Activated CD8-positive, alpha-beta T cell treated with anti-CD3 and anti-CD28 coated beads for 36 hours (primary cell): ENCODE data around the gene LY6G6D. TPM values are rescaled to one million over a fixed set of nuclear protein-coding genes. Genes with fewer than 3 reads are reported as not detected.

Experiments used
- ATAC-seq: fragments of 200-7000 bp; cut with Tn5 transposase; one replicate; pipeline ENCODE4 v1.10.0; 2021; ENCODE audit warnings: mild to moderate bottlenecking, moderate library complexity
- CTCF ChIA-PET: fragments of 350-600 bp; sonication (Branson Sonifier 250); formaldehyde crosslinking; loops from one replicate; lab custom pipeline; 2021; ENCODE audit warnings: antibody characterized with exemption; lab: Charles Lee
- POLR2A ChIA-PET: fragments of 350-600 bp; sonication (Branson Sonifier 250); formaldehyde crosslinking; loops from one replicate; lab custom pipeline; 2021; ENCODE audit warnings: antibody characterized with exemption; lab: Charles Lee
- DNase-seq: peaks from one replicate; pipeline ENCODE4 v3.0.0-alpha.2; 2020
- H3K27ac Mint-ChIP-seq: one replicate; pipeline ENCODE4 v1.8.0; 2021; ENCODE audit warnings: mild to moderate bottlenecking, mixed read lengths
- H3K27me3 Mint-ChIP-seq: one replicate; pipeline ENCODE4 v1.8.0; 2021; ENCODE audit warnings: mixed read lengths
- H3K36me3 Mint-ChIP-seq: one replicate; pipeline ENCODE4 v1.8.0; 2021; ENCODE audit warnings: low read depth, mixed read lengths
- H3K4me1 Mint-ChIP-seq: one replicate; pipeline ENCODE4 v1.8.0; 2021; ENCODE audit warnings: low read depth, mixed read lengths
- H3K4me3 Mint-ChIP-seq: one replicate; pipeline ENCODE4 v1.8.0; 2021; ENCODE audit warnings: mild to moderate bottlenecking, moderate library complexity, mixed read lengths
- H3K9me3 Mint-ChIP-seq: one replicate; pipeline ENCODE4 v1.8.0; 2021; ENCODE audit warnings: mixed read lengths
- intact Hi-C: fragments of 100-400 bp; cut with micrococcal nuclease; formaldehyde crosslinking; loops from one replicate; pipeline ENCODE4 v1.10.0; 2022
- total RNA-seq, 2 experiments: library from RNA; stranded (reverse); gene quantifications; one replicate each; pipeline ENCODE4 v1.2.3, GENCODE V29; 2021
- TF ChIP-seq, protein P1 (sequence below): fragments of 200-600 bp; IDR thresholded peaks from one replicate; pipeline ENCODE4 v1.8.0; 2022; ENCODE audit warnings: antibody characterized with exemption, mild to moderate bottlenecking

LY6G6D gene
- total RNA-seq, 2 experiments from 2014 or later: not detected

DNA sequence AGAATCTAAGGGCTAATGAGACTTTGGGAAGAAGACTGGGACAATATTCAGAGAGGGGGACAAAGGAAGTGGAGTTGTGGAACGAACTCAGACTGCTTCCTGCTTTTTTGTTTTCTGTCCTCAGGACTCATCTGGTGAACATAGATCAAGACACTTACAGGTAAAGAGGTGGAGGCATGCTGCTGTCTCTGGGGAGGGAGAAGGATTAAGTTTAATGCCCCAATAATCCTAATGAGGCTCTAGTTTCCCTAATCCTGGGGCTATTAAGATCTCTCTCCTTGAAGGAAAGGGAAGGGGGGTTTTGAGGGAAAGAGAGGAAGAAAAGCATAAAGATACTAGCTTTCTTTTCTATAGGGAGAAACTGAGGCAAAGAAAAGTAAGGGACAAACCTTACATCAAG, 29.3 kb downstream of the LY6G6D start:
- H3K9me3 Mint-ChIP-seq: no peaks in the 10 kb centered on the region
- H3K4me3 Mint-ChIP-seq: no peak overlapping the region
- peaks cover 62% of the 10 kb centered on the region for H3K36me3 Mint-ChIP-seq
- no peak overlapping the region for H3K27ac Mint-ChIP-seq
- peaks cover 14% of the 10 kb centered on the region for H3K4me1 Mint-ChIP-seq
- ATAC-seq (no peak), DNase-seq (no peak)
- ChIA-PET CTCF (interaction anchor here (2.3 kb wide), 1 partner anchor 25 kb away, joined by 7 read pairs; no protein-coding TSS in a partner anchor), POLR2A (interaction anchor here (1.7 kb wide), 1 partner anchor 20 kb away, joined by 4 read pairs; no protein-coding TSS in a partner anchor)
- intact Hi-C loops: no loop called here
- TF ChIP-seq, protein P1, sequence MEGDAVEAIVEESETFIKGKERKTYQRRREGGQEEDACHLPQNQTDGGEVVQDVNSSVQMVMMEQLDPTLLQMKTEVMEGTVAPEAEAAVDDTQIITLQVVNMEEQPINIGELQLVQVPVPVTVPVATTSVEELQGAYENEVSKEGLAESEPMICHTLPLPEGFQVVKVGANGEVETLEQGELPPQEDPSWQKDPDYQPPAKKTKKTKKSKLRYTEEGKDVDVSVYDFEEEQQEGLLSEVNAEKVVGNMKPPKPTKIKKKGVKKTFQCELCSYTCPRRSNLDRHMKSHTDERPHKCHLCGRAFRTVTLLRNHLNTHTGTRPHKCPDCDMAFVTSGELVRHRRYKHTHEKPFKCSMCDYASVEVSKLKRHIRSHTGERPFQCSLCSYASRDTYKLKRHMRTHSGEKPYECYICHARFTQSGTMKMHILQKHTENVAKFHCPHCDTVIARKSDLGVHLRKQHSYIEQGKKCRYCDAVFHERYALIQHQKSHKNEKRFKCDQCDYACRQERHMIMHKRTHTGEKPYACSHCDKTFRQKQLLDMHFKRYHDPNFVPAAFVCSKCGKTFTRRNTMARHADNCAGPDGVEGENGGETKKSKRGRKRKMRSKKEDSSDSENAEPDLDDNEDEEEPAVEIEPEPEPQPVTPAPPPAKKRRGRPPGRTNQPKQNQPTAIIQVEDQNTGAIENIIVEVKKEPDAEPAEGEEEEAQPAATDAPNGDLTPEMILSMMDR: no peak
- no peaks in the 10 kb centered on the region for H3K27me3 Mint-ChIP-seq

DNA sequence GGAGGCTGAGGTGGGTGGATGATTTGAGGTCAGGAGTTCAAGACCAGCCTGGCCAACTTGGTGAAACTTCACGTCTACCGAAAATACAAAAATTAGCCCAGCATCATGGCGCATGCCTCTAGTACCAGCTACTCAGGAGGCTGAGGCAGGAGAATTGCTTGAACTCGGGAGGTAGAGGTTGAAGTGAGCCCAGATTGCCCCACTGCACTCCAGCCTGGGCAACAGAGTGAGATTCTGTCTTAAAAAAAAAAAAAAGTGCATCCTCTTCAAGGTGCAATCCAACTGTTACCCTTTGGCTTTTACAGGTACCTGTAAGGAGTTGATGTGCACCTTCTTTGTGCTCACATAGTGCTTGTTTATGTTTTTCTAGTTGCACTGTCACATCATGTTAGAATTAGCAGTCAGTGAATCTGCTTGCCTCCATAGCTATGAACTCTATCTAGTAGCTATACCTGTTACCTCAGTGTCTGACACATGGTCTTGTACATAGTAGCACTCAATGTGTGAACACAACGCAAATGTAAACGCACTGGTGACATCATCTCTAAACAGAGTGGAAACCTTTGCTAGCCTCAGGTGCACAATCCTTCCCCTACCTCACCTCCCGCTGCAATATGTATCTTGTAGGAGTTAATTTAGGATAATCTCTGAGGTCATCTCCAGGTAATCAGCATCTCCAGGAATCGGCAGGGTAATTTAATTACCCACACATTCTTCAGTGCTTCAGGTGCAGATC, 34.3 kb downstream of the LY6G6D start:
- DNase-seq (no peak), ATAC-seq (no peak)
- Mint-ChIP-seq H3K27me3 (no peaks in the 10 kb centered on the region), H3K36me3 (peaks cover 33% of the 10 kb centered on the region), H3K27ac (no peak overlapping the region), H3K9me3 (no peaks in the 10 kb centered on the region), H3K4me1 (peaks cover 2% of the 10 kb centered on the region), H3K4me3 (no peak overlapping the region)
- TF ChIP-seq, protein P1: no peak
- ChIA-PET POLR2A (interaction anchor here (1.0 kb wide), 1 partner anchor 24 kb away, joined by 3 read pairs; no protein-coding TSS in a partner anchor), CTCF (interaction anchor here (0.6 to 0.9 kb wide), 2 partner anchors 41 to 697 kb away, joined by 3 read pairs; no protein-coding TSS in a partner anchor)
- intact Hi-C loops: no loop called here

DNA sequence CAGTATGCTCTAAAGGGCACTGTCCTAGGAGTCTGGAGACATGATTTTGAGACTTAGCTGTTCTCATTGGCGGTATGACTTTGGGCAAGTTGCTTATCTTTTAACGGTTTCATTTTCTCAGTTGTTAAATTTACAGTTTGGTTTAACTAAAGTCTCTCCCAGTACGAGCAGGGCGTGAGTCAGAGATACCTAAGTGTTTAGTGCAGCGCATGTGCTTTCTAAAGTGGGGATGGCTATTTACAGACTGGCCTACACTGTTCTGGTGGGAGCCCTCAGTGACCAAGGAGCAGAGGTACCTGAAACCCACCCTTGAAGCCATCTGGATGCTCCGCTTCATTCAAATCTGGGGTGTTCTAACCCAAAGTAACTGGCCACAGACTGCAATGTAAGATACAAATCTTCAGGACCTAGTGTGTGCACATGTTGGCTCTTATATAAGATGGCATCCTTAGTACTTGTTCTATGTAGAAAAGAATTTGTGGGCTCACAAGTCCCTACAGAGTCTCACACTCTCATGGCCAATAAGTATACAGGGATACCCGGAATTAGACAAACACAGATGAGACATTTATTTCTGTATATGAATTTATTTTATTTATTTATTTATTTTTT, 35.4 kb downstream of the LY6G6D start:
- Mint-ChIP-seq H3K27me3 (no peaks in the 10 kb centered on the region), H3K4me1 (peaks cover 2% of the 10 kb centered on the region), H3K4me3 (no peak overlapping the region), H3K36me3 (peaks cover 26% of the 10 kb centered on the region), H3K9me3 (no peaks in the 10 kb centered on the region), H3K27ac (no peak overlapping the region)
- ATAC-seq (no peak), DNase-seq (no peak)
- intact Hi-C loops: no loop called here
- TF ChIP-seq, protein P1: no peak
- ChIA-PET POLR2A (interaction anchor here (0.6 kb wide), 1 partner anchor 10 kb away, joined by 4 read pairs; no protein-coding TSS in a partner anchor), CTCF (interaction anchor here (0.9 kb wide), 1 partner anchor 40 kb away, joined by 3 read pairs; no protein-coding TSS in a partner anchor)

DNA sequence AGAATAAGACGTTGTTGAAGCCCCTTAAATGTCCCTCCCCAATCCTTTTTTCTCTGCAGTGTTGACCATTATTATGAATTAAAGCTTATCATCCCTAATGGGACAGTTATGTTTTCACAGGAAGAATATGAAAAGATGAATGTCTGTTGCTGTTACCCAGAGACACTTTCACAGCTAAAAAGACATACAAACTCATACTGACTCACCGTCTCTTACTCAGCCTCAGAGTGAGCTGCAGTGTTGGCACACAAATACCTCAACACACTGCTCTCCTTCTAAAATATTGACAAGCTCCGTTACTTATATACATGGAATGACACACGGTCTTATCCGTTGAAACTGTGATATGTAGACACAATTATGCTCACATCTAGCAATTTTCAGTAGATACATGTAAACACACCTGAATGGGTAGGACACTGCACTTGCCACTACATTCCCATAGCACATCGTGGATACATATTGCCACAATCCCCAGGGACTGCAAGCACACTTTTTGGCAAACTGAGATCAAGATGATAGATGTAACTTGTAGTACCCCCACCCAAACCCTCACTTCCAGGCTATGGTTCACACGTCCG, 37.7 kb downstream of the LY6G6D start:
- TF ChIP-seq, protein P1: no peak
- H3K27me3 Mint-ChIP-seq: no peaks in the 10 kb centered on the region
- ATAC-seq: no peak
- no peak for DNase-seq
- H3K27ac Mint-ChIP-seq: no peak overlapping the region
- H3K4me1 Mint-ChIP-seq: no peaks in the 10 kb centered on the region
- no peaks in the 10 kb centered on the region for H3K9me3 Mint-ChIP-seq
- H3K36me3 Mint-ChIP-seq: peaks cover 22% of the 10 kb centered on the region
- H3K4me3 Mint-ChIP-seq: no peak overlapping the region
- ChIA-PET POLR2A (interaction anchor here (0.7 to 1.5 kb wide), 4 partner anchors 12 to 135 kb away, joined by 3 to 8 read pairs (median 6); partner anchors contain the start of gene MSH5), CTCF (interaction anchor here (2.2 kb wide), 1 partner anchor 17 kb away, joined by 10 read pairs; no protein-coding TSS in a partner anchor)
- intact Hi-C loops: no loop called here
